Chondrocyte (in vitro differentiated cells): ENCODE data around the gene KLHL17. TPM values are rescaled to one million over a fixed set of nuclear protein-coding genes. Genes with fewer than 3 reads are reported as not detected.
A peak's percentile ranks its signal among the peaks of the same experiment; 100 is the strongest.

ENCODE experiments used
- DNase-seq: peaks from one replicate; pipeline ENCODE4 v3.0.0; 2021; ENCODE audit warnings: mixed read lengths, low spot score
- H3K27ac Mint-ChIP-seq: one replicate; pipeline ENCODE4 v1.8.0; 2021; ENCODE audit warnings: mild to moderate bottlenecking, moderate library complexity, mixed read lengths; ENCODE audit not compliant: unreplicated experiment
- H3K27me3 Mint-ChIP-seq: 2 replicates; pipeline ENCODE4 v1.8.0; 2021; ENCODE audit warnings: low read depth, mixed read lengths
- H3K36me3 Mint-ChIP-seq: 2 replicates; pipeline ENCODE4 v1.8.0; 2021; ENCODE audit warnings: low read depth, mixed read lengths
- H3K4me1 Mint-ChIP-seq: 2 replicates; pipeline ENCODE4 v1.8.0; 2021; ENCODE audit warnings: low read depth, mild to moderate bottlenecking, mixed read lengths
- H3K4me3 Mint-ChIP-seq: one replicate; pipeline ENCODE4 v1.8.0; 2021; ENCODE audit warnings: mild to moderate bottlenecking, moderate library complexity, mixed read lengths; ENCODE audit not compliant: unreplicated experiment
- H3K9me3 Mint-ChIP-seq: 2 replicates; pipeline ENCODE4 v1.8.0; 2021; ENCODE audit warnings: low read depth, mixed read lengths
- CTCF ChIP-seq: fragments of 200-600 bp; sonication (generic); IDR thresholded peaks from 2 replicates; pipeline ENCODE4 v1.5.0; 2021; ENCODE audit warnings: antibody characterized with exemption, mild to moderate bottlenecking, moderate library complexity
- total RNA-seq: library from RNA; stranded (reverse); gene quantifications from 3 replicates; pipeline ENCODE4 v1.2.1, GENCODE V29; 2021

KLHL17 gene
- total RNA-seq, 1 donor from 2014 or later, result 19.1 TPM

GRCh38 chr1:947958-948357, 12.4 kb upstream of the KLHL17 start:
- no peak for TF ChIP-seq CTCF
- no peak overlapping the region for H3K27ac Mint-ChIP-seq
- no peaks in the 10 kb centered on the region for H3K27me3 Mint-ChIP-seq

DNA sequence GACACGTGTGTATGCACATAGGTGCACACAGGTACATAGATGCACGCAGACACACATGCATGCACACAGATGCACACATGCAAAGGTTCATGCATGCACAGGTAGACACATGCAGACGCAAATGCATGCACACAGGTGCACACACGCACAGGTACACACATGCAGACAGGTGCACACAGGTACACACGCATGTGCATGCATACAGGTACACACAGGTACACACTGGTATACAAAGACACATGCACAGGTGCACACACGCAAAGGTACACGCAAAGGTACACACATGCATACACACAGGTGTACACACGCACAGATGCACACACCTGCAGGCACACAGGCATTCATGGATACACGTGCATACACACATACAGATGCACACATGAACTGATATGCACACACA, 10.1 kb upstream of the KLHL17 start:
- no peak for DNase-seq
- no peaks in the 10 kb centered on the region for H3K4me1 Mint-ChIP-seq
- H3K27me3 Mint-ChIP-seq, result no peaks in the 10 kb centered on the region
- peaks cover 24% of the 10 kb centered on the region for H3K36me3 Mint-ChIP-seq
- H3K4me3 Mint-ChIP-seq, result no peak overlapping the region
- H3K9me3 Mint-ChIP-seq, result no peaks in the 10 kb centered on the region
- TF ChIP-seq CTCF, result no peak
- H3K27ac Mint-ChIP-seq, result no peak overlapping the region

More at GRCh38 chr1:947958-948357, 12.4 kb upstream of the KLHL17 start:
- DNase-seq, result no peak
- Mint-ChIP-seq H3K36me3 (peaks cover 19% of the 10 kb centered on the region), H3K4me3 (no peak overlapping the region), H3K4me1 (peaks cover 16% of the 10 kb centered on the region), H3K9me3 (no peaks in the 10 kb centered on the region)

- H3K27me3 Mint-ChIP-seq, result no peaks in the 10 kb centered on the region
- no peak overlapping the region for H3K4me3 Mint-ChIP-seq
Measured at GRCh38 chr1:950881-951280, 9.5 kb upstream of the KLHL17 start.

DNA sequence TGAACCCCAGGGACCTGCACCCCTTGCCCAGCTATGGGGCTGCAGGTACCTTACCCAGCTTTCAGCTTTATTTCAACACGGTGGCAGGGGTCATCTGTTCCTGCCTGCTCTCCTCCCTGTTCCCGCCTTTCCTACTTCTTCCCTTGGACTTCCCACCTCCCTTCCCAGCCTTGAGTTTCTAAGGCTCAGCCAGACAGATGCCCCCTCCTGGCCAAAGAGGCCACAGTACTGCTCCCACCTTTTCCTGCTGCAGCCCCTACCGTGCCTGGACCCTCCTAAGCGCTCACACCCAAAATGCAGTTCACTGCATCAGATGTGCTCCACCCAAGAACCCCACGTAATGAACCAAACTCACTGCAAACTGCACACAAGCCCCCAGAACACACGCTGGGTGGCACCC, 9.0 kb upstream of the KLHL17 start:
- no peaks in the 10 kb centered on the region for H3K4me1 Mint-ChIP-seq
- peaks cover 27% of the 10 kb centered on the region for H3K36me3 Mint-ChIP-seq
- H3K4me3 Mint-ChIP-seq, result no peak overlapping the region
- DNase-seq, result no peak
- H3K9me3 Mint-ChIP-seq, result no peaks in the 10 kb centered on the region
- peak; percentile 67 for TF ChIP-seq CTCF
- no peak overlapping the region for H3K27ac Mint-ChIP-seq
- H3K27me3 Mint-ChIP-seq, result no peaks in the 10 kb centered on the region

More at GRCh38 chr1:950881-951280, 9.5 kb upstream of the KLHL17 start:
- H3K9me3 Mint-ChIP-seq, result no peaks in the 10 kb centered on the region
- TF ChIP-seq CTCF, result no peak
- DNase-seq, result no peak
- H3K27ac Mint-ChIP-seq, result no peak overlapping the region
- peaks cover 25% of the 10 kb centered on the region for H3K36me3 Mint-ChIP-seq
- no peaks in the 10 kb centered on the region for H3K4me1 Mint-ChIP-seq

DNA sequence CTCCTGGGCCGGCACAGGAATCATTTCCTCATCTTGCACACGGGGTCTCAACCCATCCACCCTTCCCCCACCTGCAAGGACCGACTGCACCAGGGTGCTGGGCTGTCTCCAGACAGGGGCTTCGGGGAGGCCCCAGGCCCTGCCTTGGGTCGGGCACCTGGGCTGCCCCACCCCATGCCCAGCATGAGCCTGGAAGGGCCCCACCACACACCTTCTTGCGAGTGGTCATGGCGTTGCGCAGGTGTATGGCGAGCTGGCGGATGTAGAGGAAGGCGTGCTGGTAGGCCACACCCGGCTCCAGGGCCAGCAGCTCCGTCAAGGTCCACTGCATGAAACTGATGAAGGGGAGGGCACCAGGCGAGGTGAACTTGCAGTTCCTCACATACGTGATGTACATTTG, 8.2 kb upstream of the KLHL17 start:
- no peak overlapping the region for H3K27ac Mint-ChIP-seq
- no peak overlapping the region for H3K4me3 Mint-ChIP-seq
- H3K4me1 Mint-ChIP-seq, result peaks cover under 1% of the 10 kb centered on the region
- H3K27me3 Mint-ChIP-seq, result no peaks in the 10 kb centered on the region
- no peaks in the 10 kb centered on the region for H3K9me3 Mint-ChIP-seq
- no peak for TF ChIP-seq CTCF
- DNase-seq, result no peak
- peaks cover 27% of the 10 kb centered on the region for H3K36me3 Mint-ChIP-seq
